HG02981 (cell line): ENCODE results near the gene GJB2.

Experiments
- ATAC-seq: cut with Tn5 transposase; IDR thresholded peaks from one replicate; pipeline ENCODE4 v1.9.1; 2021; ENCODE audit warnings: mild to moderate bottlenecking, moderate library complexity; ENCODE audit not compliant: unreplicated experiment

Gene GJB2

GRCh38 chr13:20142927-20143480 lies 49.7 kb downstream of the GJB2 start:
- no peak for ATAC-seq

GRCh38 chr13:20142023-20142926 lies 50.5 kb downstream of the GJB2 start:
- no peak for ATAC-seq

- ATAC-seq: no peak
Measured at GRCh38 chr13:20141238-20142022, 51.3 kb downstream of the GJB2 start.

GRCh38 chr13:20140487-20140886 lies 52.3 kb downstream of the GJB2 start:
- no peak for ATAC-seq

- no peak for ATAC-seq
Measured at GRCh38 chr13:20137875-20138274, 54.9 kb downstream of the GJB2 start.
